Activated CD8-positive, alpha-beta T cell treated with anti-CD3 and anti-CD28 coated beads, Interleukin-2, amount 10 ng/mL, durations not matched to agents 7 days and 5 days (primary cell): ENCODE measurements around the gene MAGI1. TPM values are rescaled to one million over a fixed set of nuclear protein-coding genes. Genes with fewer than 3 reads are reported as not detected.

Source experiments
- ATAC-seq: fragments of 150-1000 bp; cut with Tn5 transposase; one replicate; pipeline ENCODE4 v1.10.0; 2021; ENCODE audit warnings: moderate library complexity
- CTCF ChIA-PET: fragments of 350-600 bp; sonication (Branson Sonifier 250); formaldehyde crosslinking; loops from one replicate; lab custom pipeline; 2021; ENCODE audit warnings: antibody characterized with exemption; lab: Charles Lee
- POLR2A ChIA-PET: fragments of 350-600 bp; sonication (Branson Sonifier 250); formaldehyde crosslinking; loops from one replicate; lab custom pipeline; 2021; ENCODE audit warnings: antibody characterized with exemption; lab: Charles Lee
- DNase-seq: peaks from one replicate; pipeline ENCODE4 v3.0.0-alpha.2; 2020
- H3K27ac Mint-ChIP-seq: one replicate; pipeline ENCODE4 v1.8.0; 2021; ENCODE audit warnings: mild to moderate bottlenecking, mixed read lengths
- H3K27me3 Mint-ChIP-seq: one replicate; pipeline ENCODE4 v1.8.0; 2021; ENCODE audit warnings: low read depth, mixed read lengths
- H3K36me3 Mint-ChIP-seq: one replicate; pipeline ENCODE4 v1.8.0; 2021; ENCODE audit warnings: low read depth, mixed read lengths
- H3K4me1 Mint-ChIP-seq: one replicate; pipeline ENCODE4 v1.8.0; 2021; ENCODE audit warnings: low read depth, mixed read lengths
- H3K4me3 Mint-ChIP-seq: one replicate; pipeline ENCODE4 v1.8.0; 2021; ENCODE audit warnings: mild to moderate bottlenecking, mixed read lengths
- H3K9me3 Mint-ChIP-seq: one replicate; pipeline ENCODE4 v1.8.0; 2022; ENCODE audit warnings: mixed read lengths; ENCODE audit not compliant: insufficient read depth
- total RNA-seq, 2 experiments: library from RNA; stranded (reverse); gene quantifications; one replicate each; pipeline ENCODE4 v1.2.3, GENCODE V29; 2021

The MAGI1 gene
- total RNA-seq, 2 experiments from 2014 or later = not detected

- H3K36me3 Mint-ChIP-seq = no peaks in the 10 kb centered on the region
- ChIA-PET POLR2A (no interaction called here), CTCF (no interaction called here)
- H3K4me1 Mint-ChIP-seq = no peaks in the 10 kb centered on the region
- DNase-seq (no peak), ATAC-seq (no peak)
- no peak overlapping the region for H3K27ac Mint-ChIP-seq
- H3K9me3 Mint-ChIP-seq = no peaks in the 10 kb centered on the region
- no peaks in the 10 kb centered on the region for H3K27me3 Mint-ChIP-seq
- no peak overlapping the region for H3K4me3 Mint-ChIP-seq
These were observed 630.1 kb downstream of the MAGI1 start for GRCh38 chr3:65408531-65409175.

GRCh38 chr3:65406470-65406869 is 632.2 kb downstream of the MAGI1 start:
- Mint-ChIP-seq H3K36me3 (no peaks in the 10 kb centered on the region), H3K27me3 (no peaks in the 10 kb centered on the region), H3K27ac (no peak overlapping the region), H3K9me3 (no peaks in the 10 kb centered on the region), H3K4me3 (no peak overlapping the region), H3K4me1 (no peaks in the 10 kb centered on the region)
- POLR2A ChIA-PET = no interaction called here
- CTCF ChIA-PET = no interaction called here
- DNase-seq (no peak), ATAC-seq (no peak)

GRCh38 chr3:65402597-65402996 is 636.1 kb downstream of the MAGI1 start:
- DNase-seq = no peak
- peaks cover 3% of the 10 kb centered on the region for H3K9me3 Mint-ChIP-seq
- ATAC-seq = no peak
- no peak overlapping the region for H3K4me3 Mint-ChIP-seq
- no peaks in the 10 kb centered on the region for H3K4me1 Mint-ChIP-seq
- no peak overlapping the region for H3K27ac Mint-ChIP-seq
- no peaks in the 10 kb centered on the region for H3K36me3 Mint-ChIP-seq
- H3K27me3 Mint-ChIP-seq = no peaks in the 10 kb centered on the region
- POLR2A ChIA-PET = no interaction called here
- CTCF ChIA-PET = no interaction called here

GRCh38 chr3:65401359-65402305 is 637.1 kb downstream of the MAGI1 start:
- DNase-seq (no peak), ATAC-seq (no peak)
- CTCF ChIA-PET = no interaction called here
- POLR2A ChIA-PET = no interaction called here
- H3K27me3 Mint-ChIP-seq = no peaks in the 10 kb centered on the region
- no peaks in the 10 kb centered on the region for H3K4me1 Mint-ChIP-seq
- no peak overlapping the region for H3K27ac Mint-ChIP-seq
- peaks cover 3% of the 10 kb centered on the region for H3K9me3 Mint-ChIP-seq
- no peaks in the 10 kb centered on the region for H3K36me3 Mint-ChIP-seq
- no peak overlapping the region for H3K4me3 Mint-ChIP-seq

GRCh38 chr3:65400899-65401298 is 637.8 kb downstream of the MAGI1 start:
- Mint-ChIP-seq H3K27me3 (no peaks in the 10 kb centered on the region), H3K9me3 (peaks cover 3% of the 10 kb centered on the region), H3K27ac (no peak overlapping the region), H3K4me1 (no peaks in the 10 kb centered on the region), H3K4me3 (no peak overlapping the region), H3K36me3 (no peaks in the 10 kb centered on the region)
- ATAC-seq = no peak
- CTCF ChIA-PET = no interaction called here
- no peak for DNase-seq
- POLR2A ChIA-PET = no interaction called here

GRCh38 chr3:65398953-65399352 is 639.8 kb downstream of the MAGI1 start:
- ChIA-PET POLR2A (no interaction called here), CTCF (no interaction called here)
- H3K27me3 Mint-ChIP-seq = no peaks in the 10 kb centered on the region
- H3K36me3 Mint-ChIP-seq = no peaks in the 10 kb centered on the region
- DNase-seq = no peak
- no peak for ATAC-seq
- H3K27ac Mint-ChIP-seq = no peak overlapping the region
- H3K9me3 Mint-ChIP-seq = peaks cover 3% of the 10 kb centered on the region
- H3K4me3 Mint-ChIP-seq = no peak overlapping the region
- H3K4me1 Mint-ChIP-seq = no peaks in the 10 kb centered on the region

- H3K36me3 Mint-ChIP-seq = no peaks in the 10 kb centered on the region
- no peak overlapping the region for H3K4me3 Mint-ChIP-seq
- no peaks in the 10 kb centered on the region for H3K27me3 Mint-ChIP-seq
- H3K27ac Mint-ChIP-seq = no peak overlapping the region
- H3K9me3 Mint-ChIP-seq = peaks cover 3% of the 10 kb centered on the region
- ATAC-seq = no peak
- POLR2A ChIA-PET = no interaction called here
- CTCF ChIA-PET = no interaction called here
- DNase-seq = no peak
- H3K4me1 Mint-ChIP-seq = no peaks in the 10 kb centered on the region
These were observed 642.6 kb downstream of the MAGI1 start for GRCh38 chr3:65396078-65396477.

GRCh38 chr3:65391068-65391467 is 647.6 kb downstream of the MAGI1 start:
- POLR2A ChIA-PET = no interaction called here
- ATAC-seq = no peak
- Mint-ChIP-seq H3K9me3 (no peaks in the 10 kb centered on the region), H3K36me3 (no peaks in the 10 kb centered on the region), H3K27me3 (no peaks in the 10 kb centered on the region), H3K4me1 (no peaks in the 10 kb centered on the region), H3K4me3 (no peak overlapping the region), H3K27ac (no peak overlapping the region)
- no peak for DNase-seq
- CTCF ChIA-PET = no interaction called here

GRCh38 chr3:65385805-65386204 is 652.9 kb downstream of the MAGI1 start:
- ChIA-PET CTCF (no interaction called here), POLR2A (no interaction called here)
- no peaks in the 10 kb centered on the region for H3K36me3 Mint-ChIP-seq
- H3K4me3 Mint-ChIP-seq = no peak overlapping the region
- no peak overlapping the region for H3K27ac Mint-ChIP-seq
- H3K9me3 Mint-ChIP-seq = no peaks in the 10 kb centered on the region
- H3K4me1 Mint-ChIP-seq = no peaks in the 10 kb centered on the region
- no peaks in the 10 kb centered on the region for H3K27me3 Mint-ChIP-seq
- ATAC-seq (no peak), DNase-seq (no peak)

- H3K4me3 Mint-ChIP-seq = no peak overlapping the region
- DNase-seq (no peak), ATAC-seq (no peak)
- CTCF ChIA-PET = no interaction called here
- no peaks in the 10 kb centered on the region for H3K4me1 Mint-ChIP-seq
- H3K27me3 Mint-ChIP-seq = no peaks in the 10 kb centered on the region
- no peaks in the 10 kb centered on the region for H3K9me3 Mint-ChIP-seq
- H3K27ac Mint-ChIP-seq = no peak overlapping the region
- POLR2A ChIA-PET = no interaction called here
- no peaks in the 10 kb centered on the region for H3K36me3 Mint-ChIP-seq
These were observed 657.2 kb downstream of the MAGI1 start for GRCh38 chr3:65381496-65382010.

GRCh38 chr3:65379223-65379622 is 659.5 kb downstream of the MAGI1 start:
- Mint-ChIP-seq H3K27me3 (no peaks in the 10 kb centered on the region), H3K36me3 (no peaks in the 10 kb centered on the region), H3K4me1 (no peaks in the 10 kb centered on the region), H3K27ac (no peak overlapping the region), H3K9me3 (no peaks in the 10 kb centered on the region), H3K4me3 (no peak overlapping the region)
- CTCF ChIA-PET = no interaction called here
- POLR2A ChIA-PET = no interaction called here
- ATAC-seq (no peak), DNase-seq (no peak)

GRCh38 chr3:65377637-65378036 is 661.1 kb downstream of the MAGI1 start:
- no peak for DNase-seq
- ATAC-seq = no peak
- Mint-ChIP-seq H3K36me3 (no peaks in the 10 kb centered on the region), H3K4me3 (no peak overlapping the region), H3K27me3 (no peaks in the 10 kb centered on the region), H3K27ac (no peak overlapping the region), H3K9me3 (no peaks in the 10 kb centered on the region), H3K4me1 (no peaks in the 10 kb centered on the region)
- POLR2A ChIA-PET = no interaction called here
- CTCF ChIA-PET = no interaction called here
